Ovary (tissue), 9 donors: ENCODE data around the gene PDE4D. TPM values are rescaled to one million over a fixed set of nuclear protein-coding genes. Genes with fewer than 3 reads are reported as not detected.

Experiments used
- DNase-seq, 5 donors: peaks; one replicate each; pipeline ENCODE4 v3.0.0-alpha.2; 2019 to 2020
- H3K27ac ChIP-seq, 2 donors: fragments of 200-600 bp; one replicate each; pipeline versions ENCODE4 v1.5.1 to v1.8.0; 2019 to 2022
- H3K27me3 ChIP-seq: fragments of 200-600 bp; one replicate; pipeline ENCODE4 v1.8.0; 2022
- H3K36me3 ChIP-seq: fragments of 200-600 bp; sonication (generic); one replicate; pipeline ENCODE4 v1.5.1; 2019
- H3K4me1 ChIP-seq: one replicate; pipeline ENCODE4 v1.8.1; 2013; ENCODE audit warnings: mild to moderate bottlenecking, moderate library complexity; ENCODE audit not compliant: insufficient read depth
- H3K4me3 ChIP-seq: fragments of 200-600 bp; sonication (generic); one replicate; pipeline ENCODE4 v1.5.1; 2017
- H3K9me3 ChIP-seq, 2 donors: fragments of 200-600 bp in 1 of 2; sonication (generic) in 1 of 2; one replicate each; pipeline versions ENCODE4 v1.5.1 to v1.8.1; 2013 to 2019; ENCODE audit warnings: mild to moderate bottlenecking in 1 of 2, moderate library complexity in 1 of 2
- EP300 ChIP-seq: sonication (generic); formaldehyde crosslinking; IDR thresholded peaks from one replicate; pipeline ENCODE4 v1.6.1; 2017; ENCODE audit warnings: antibody characterized with exemption
- POLR2A ChIP-seq: fragments of 450-650 bp; IDR thresholded peaks from one replicate; pipeline ENCODE4 v1.6.1; 2017; ENCODE audit warnings: antibody characterized with exemption, mild to moderate bottlenecking, moderate library complexity
- WGBS, 3 donors: extraction: QIAGEN DNeasy Blood & Tissue Kit in 1 of 3; methylation state at CpG; one replicate each; pipeline versions ENCODE4 v1.1.5 to v1.1.7; 2013 to 2017; 5-methylcytosine and 5-hydroxymethylcytosine counted together
- intact Hi-C, 4 donors: fragments of 100-400 bp; cut with DNase I; formaldehyde crosslinking; loops; one replicate each; pipeline versions ENCODE4 v1.11.0 to v1.15.1; 2022 to 2023
- polyA plus RNA-seq, 2 donors: library from polyadenylated mRNA; stranded (reverse); fragments of 200-250 nt in 1 of 2; fragments of 350-450 nt in 1 of 2; fragmentation: Illumina TruSeq in 1 of 2; extraction: RNeasy Lipid Tissue Mini Kit (QIAGEN cat#74804) in 1 of 2; gene quantifications; one replicate each; pipeline ENCODE4 v1.2.3, GENCODE V29; 2013 to 2014
- total RNA-seq, 7 donors: library from RNA; depleted of rRNA in 2 of 7; stranded (reverse); fragments of >200 nt in 2 of 7; fragmentation: NEBNext Ultra II Directional in 3 of 7; extraction: Animal tissue kit (Norgen Biotek cat#: 25700) in 3 of 7; gene quantifications; one replicate each; pipeline versions ENCODE4 v1.1.0 to v1.2.4, GENCODE V29; 2016 to 2023
- TF ChIP-seq, protein P1 (sequence below), 3 donors: fragments of 450-650 bp in 2 of 3; fragments of 200-600 bp in 1 of 3; IDR thresholded peaks; one replicate each; pipeline versions ENCODE4 v1.5.1 to v1.8.0; 2016 to 2022; ENCODE audit warnings: antibody characterized with exemption in 3 of 3, mild to moderate bottlenecking in 1 of 3
- donor health status: DM: no; HTN: no; CAD: no; lungs with moderate emphysema.
- donor health status: DM: no; HTN: no; CAD: no.
- donor health status: Bipolar disorder and iron deficiency.
- donor health status: DM: yes; HTN: yes; CAD: no.
- donor health status: DM: no; HTN: no; CAD: no.
- donor health status: DM: yes; HTN: yes; CAD: no.

The PDE4D gene
- total and polyA plus RNA-seq, 9 donors, result 1.3 to 67.6 (median 8.4) TPM

- Histone ChIP-seq H3K27me3 (no peaks in the 10 kb centered on the region), H3K4me1 (peaks cover 2% of the 10 kb centered on the region), H3K4me3 (no peak overlapping the region), H3K27ac (no peak overlapping the region), H3K9me3 (no peaks in the 10 kb centered on the region), H3K36me3 (no peaks in the 10 kb centered on the region)
- DNase-seq, result no peak
- TF ChIP-seq, protein P1, sequence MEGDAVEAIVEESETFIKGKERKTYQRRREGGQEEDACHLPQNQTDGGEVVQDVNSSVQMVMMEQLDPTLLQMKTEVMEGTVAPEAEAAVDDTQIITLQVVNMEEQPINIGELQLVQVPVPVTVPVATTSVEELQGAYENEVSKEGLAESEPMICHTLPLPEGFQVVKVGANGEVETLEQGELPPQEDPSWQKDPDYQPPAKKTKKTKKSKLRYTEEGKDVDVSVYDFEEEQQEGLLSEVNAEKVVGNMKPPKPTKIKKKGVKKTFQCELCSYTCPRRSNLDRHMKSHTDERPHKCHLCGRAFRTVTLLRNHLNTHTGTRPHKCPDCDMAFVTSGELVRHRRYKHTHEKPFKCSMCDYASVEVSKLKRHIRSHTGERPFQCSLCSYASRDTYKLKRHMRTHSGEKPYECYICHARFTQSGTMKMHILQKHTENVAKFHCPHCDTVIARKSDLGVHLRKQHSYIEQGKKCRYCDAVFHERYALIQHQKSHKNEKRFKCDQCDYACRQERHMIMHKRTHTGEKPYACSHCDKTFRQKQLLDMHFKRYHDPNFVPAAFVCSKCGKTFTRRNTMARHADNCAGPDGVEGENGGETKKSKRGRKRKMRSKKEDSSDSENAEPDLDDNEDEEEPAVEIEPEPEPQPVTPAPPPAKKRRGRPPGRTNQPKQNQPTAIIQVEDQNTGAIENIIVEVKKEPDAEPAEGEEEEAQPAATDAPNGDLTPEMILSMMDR (IDR thresholded peaks at IDR 0.05), result no peak
- intact Hi-C loops, result no loop called here
- 20 to 74% (median 38%) methylated on average over 1 of the region's 1 CpG for WGBS, 3 donors
These were observed 546.5 kb downstream of the PDE4D start for GRCh38 chr5:59346982-59347381.

GRCh38 chr5:59346514-59346913 is 547.0 kb downstream of the PDE4D start:
- H3K9me3 ChIP-seq, result no peaks in the 10 kb centered on the region
- 87 to 89% (median 88%) methylated on average over 7 of the region's 7 CpGs for WGBS, 3 donors
- TF ChIP-seq EP300, result no peak
- TF ChIP-seq, protein P1 (IDR thresholded peaks at IDR 0.05), result no peak
- no peak for TF ChIP-seq POLR2A
- H3K27ac ChIP-seq, result no peak overlapping the region
- H3K36me3 ChIP-seq, result no peaks in the 10 kb centered on the region
- intact Hi-C loops, result no loop called here
- H3K4me1 ChIP-seq, result peaks cover 2% of the 10 kb centered on the region
- no peak overlapping the region for H3K4me3 ChIP-seq
- no peak for DNase-seq
- no peaks in the 10 kb centered on the region for H3K27me3 ChIP-seq

GRCh38 chr5:59342181-59342580 is 551.3 kb downstream of the PDE4D start:
- Histone ChIP-seq H3K4me1 (no peaks in the 10 kb centered on the region), H3K9me3 (no peaks in the 10 kb centered on the region), H3K27me3 (no peaks in the 10 kb centered on the region), H3K4me3 (no peak overlapping the region), H3K36me3 (no peaks in the 10 kb centered on the region), H3K27ac (no peak overlapping the region)
- WGBS, 3 donors, result 51 to 62% (median 57%) methylated on average over 3 of the region's 3 CpGs
- TF ChIP-seq, protein P1 (IDR thresholded peaks at IDR 0.05), result no peak
- no peak for DNase-seq
- intact Hi-C loops, result no loop called here

DNA sequence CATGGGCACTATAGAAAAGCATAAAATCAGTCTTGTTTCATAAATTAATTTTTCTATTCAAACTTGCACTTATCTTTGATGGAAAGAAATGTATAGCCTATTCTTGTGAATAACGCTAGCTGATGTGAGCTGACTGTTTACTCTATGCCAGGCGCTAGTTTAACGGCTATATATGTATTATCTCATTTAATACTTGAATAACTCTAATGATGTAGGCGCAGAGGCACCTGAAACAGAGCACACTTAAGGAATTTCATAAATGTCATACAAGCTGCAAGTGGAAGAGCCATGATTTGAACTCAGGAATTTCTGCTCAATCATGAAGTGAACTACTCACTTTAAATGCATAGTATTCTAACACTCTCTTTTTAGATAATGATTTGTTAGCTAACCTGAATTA is 551.8 kb downstream of the PDE4D start:
- WGBS, 3 donors, result 93 to 98% (median 96%) methylated on average over 4 of the region's 4 CpGs
- TF ChIP-seq, protein P1 (IDR thresholded peaks at IDR 0.05), result no peak
- TF ChIP-seq POLR2A (no peak), EP300 (no peak)
- Histone ChIP-seq H3K4me1 (no peaks in the 10 kb centered on the region), H3K27ac (no peak overlapping the region), H3K4me3 (no peak overlapping the region), H3K27me3 (no peaks in the 10 kb centered on the region), H3K36me3 (no peaks in the 10 kb centered on the region), H3K9me3 (no peaks in the 10 kb centered on the region)
- intact Hi-C loops, result no loop called here
- no peak for DNase-seq

DNA sequence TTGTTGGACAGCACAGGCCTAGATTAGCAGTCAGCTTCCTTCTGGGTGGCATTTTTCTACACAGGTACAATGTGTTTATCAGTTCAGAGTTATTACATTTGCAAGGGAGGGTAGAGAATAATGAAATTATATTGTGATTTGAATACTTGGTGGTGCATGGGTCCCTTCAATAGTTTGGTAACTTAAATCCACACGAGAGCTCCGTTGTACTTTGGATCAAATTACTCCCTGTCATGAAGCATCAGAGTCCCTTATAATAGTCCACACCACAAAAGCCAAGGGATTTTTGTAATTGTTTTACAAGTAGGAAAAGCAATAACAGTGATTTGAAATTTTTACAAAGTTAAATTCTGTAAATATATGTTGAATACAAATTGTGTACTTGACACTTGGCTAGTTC is 552.4 kb downstream of the PDE4D start:
- DNase-seq, result no peak
- TF ChIP-seq POLR2A, result no peak
- TF ChIP-seq, protein P1 (IDR thresholded peaks at IDR 0.05), result no peak
- TF ChIP-seq EP300, result no peak
- 91 to 94% (median 93%) methylated on average over 2 of the region's 2 CpGs for WGBS, 3 donors
- Histone ChIP-seq H3K4me3 (no peak overlapping the region), H3K4me1 (no peaks in the 10 kb centered on the region), H3K36me3 (no peaks in the 10 kb centered on the region), H3K27ac (no peak overlapping the region), H3K9me3 (no peaks in the 10 kb centered on the region), H3K27me3 (no peaks in the 10 kb centered on the region)
- intact Hi-C loops, result no loop called here
